HEK293T (cell line): ENCODE data around the gene PELI2.
A peak's percentile ranks its signal among the peaks of the same experiment; 100 is the strongest.

ENCODE experiments used
- CTCF ChIA-PET: fragments of 350-600 bp; formaldehyde crosslinking; extraction: SDS; loops from one replicate; lab custom pipeline; 2021; ENCODE audit warnings: antibody characterized with exemption, inconsistent platforms; lab: Yijun Ruan, JAX
- POLR2A ChIA-PET: fragments of 350-600 bp; formaldehyde crosslinking; extraction: SDS; loops from one replicate; lab custom pipeline; 2020; ENCODE audit warnings: antibody characterized with exemption, inconsistent platforms; lab: Yijun Ruan, JAX
- DNase-seq: peaks from one replicate; pipeline ENCODE4 v3.0.0; 2012; ENCODE audit warnings: mixed read lengths; ENCODE audit errors: extremely low spot score
- ARNT ChIP-seq: fragments of 450-650 bp; IDR thresholded peaks from 2 replicates; pipeline ENCODE4 v1.6.1; 2017; ENCODE audit warnings: mild to moderate bottlenecking
- BHLHE40 ChIP-seq: fragments of 450-650 bp; IDR thresholded peaks from 2 replicates; pipeline ENCODE4 v1.6.1; 2016; ENCODE audit warnings: mild to moderate bottlenecking, moderate library complexity, borderline replicate concordance
- CTBP1 ChIP-seq: fragments of 450-650 bp; IDR thresholded peaks from 2 replicates; pipeline ENCODE4 v1.6.1; 2016; ENCODE audit warnings: borderline replicate concordance
- ELF4 ChIP-seq: fragments of 450-650 bp; IDR thresholded peaks from 2 replicates; pipeline ENCODE4 v1.6.1; 2017; ENCODE audit warnings: antibody characterized with exemption
- FOXA1 ChIP-seq: fragments of 450-650 bp; IDR thresholded peaks from 2 replicates; pipeline ENCODE4 v1.6.1; 2016; ENCODE audit warnings: mild to moderate bottlenecking
- FOXK2 ChIP-seq: fragments of 450-650 bp; IDR thresholded peaks from 2 replicates; pipeline ENCODE4 v1.6.1; 2016; ENCODE audit warnings: mild to moderate bottlenecking
- FOXM1 ChIP-seq: fragments of 450-650 bp; IDR thresholded peaks from 2 replicates; pipeline ENCODE4 v1.6.1; 2017; ENCODE audit warnings: mild to moderate bottlenecking, borderline replicate concordance
- HDGF ChIP-seq: fragments of 450-650 bp; IDR thresholded peaks from 2 replicates; pipeline ENCODE4 v1.6.1; 2017; ENCODE audit warnings: antibody characterized with exemption, borderline replicate concordance
- L3MBTL2 ChIP-seq: fragments of 450-650 bp; conservative IDR thresholded peaks from 2 replicates; pipeline ENCODE4 v1.6.1; 2016; ENCODE audit warnings: mild to moderate bottlenecking
- LEF1 ChIP-seq: fragments of 450-650 bp; IDR thresholded peaks from 2 replicates; pipeline ENCODE4 v1.6.1; 2017; ENCODE audit warnings: mild to moderate bottlenecking, borderline replicate concordance
- NFRKB ChIP-seq: fragments of 450-650 bp; IDR thresholded peaks from 2 replicates; pipeline ENCODE4 v1.6.1; 2016; ENCODE audit warnings: mild to moderate bottlenecking, moderate library complexity
- PKNOX1 ChIP-seq: fragments of 450-650 bp; IDR thresholded peaks from 2 replicates; pipeline ENCODE4 v1.6.1; 2016
- SP1 ChIP-seq: fragments of 450-650 bp; IDR thresholded peaks from 2 replicates; pipeline ENCODE4 v1.6.1; 2017
- SUZ12 ChIP-seq: fragments of 450-650 bp; IDR thresholded peaks from 2 replicates; pipeline ENCODE4 v1.6.1; 2016; ENCODE audit warnings: mild to moderate bottlenecking
- TARDBP ChIP-seq: fragments of 450-650 bp; IDR thresholded peaks from 2 replicates; pipeline ENCODE4 v1.6.1; 2016
- ZNF384 ChIP-seq: fragments of 450-650 bp; IDR thresholded peaks from 2 replicates; pipeline ENCODE4 v1.6.1; 2016

The PELI2 gene

DNA sequence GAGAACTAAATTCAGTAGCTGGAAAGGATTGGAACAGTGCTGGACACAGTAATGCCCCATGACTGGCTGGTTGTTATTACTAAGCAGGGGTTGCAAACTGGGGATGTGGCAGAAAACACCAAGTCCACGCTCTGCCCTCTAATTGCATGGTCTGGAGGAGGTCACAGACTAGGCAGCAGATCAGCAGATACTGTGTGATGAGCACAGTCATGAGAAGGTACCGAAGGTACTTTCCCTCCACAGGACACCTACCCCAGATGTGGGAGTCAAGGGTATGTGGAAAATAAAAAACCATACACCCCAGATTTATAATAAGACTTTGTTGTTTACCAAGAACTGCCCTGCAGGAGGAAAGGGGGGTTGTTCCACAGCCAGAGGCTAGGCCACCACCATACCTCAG lies 175.3 kb downstream of the PELI2 start:
- CTCF ChIA-PET, result interaction anchor here (1.2 kb wide), 1 partner anchor 48 kb away, joined by 4 read pairs; no protein-coding TSS in a partner anchor
- no peak for TF ChIP-seq CTBP1
- TF ChIP-seq LEF1, result no peak
- no peak for TF ChIP-seq FOXM1
- TF ChIP-seq SP1, result no peak
- no peak for TF ChIP-seq TARDBP
- TF ChIP-seq ZNF384, result no peak
- no peak for TF ChIP-seq BHLHE40
- no peak for TF ChIP-seq SUZ12
- DNase-seq, result no peak
- POLR2A ChIA-PET, result no interaction called here

DNA sequence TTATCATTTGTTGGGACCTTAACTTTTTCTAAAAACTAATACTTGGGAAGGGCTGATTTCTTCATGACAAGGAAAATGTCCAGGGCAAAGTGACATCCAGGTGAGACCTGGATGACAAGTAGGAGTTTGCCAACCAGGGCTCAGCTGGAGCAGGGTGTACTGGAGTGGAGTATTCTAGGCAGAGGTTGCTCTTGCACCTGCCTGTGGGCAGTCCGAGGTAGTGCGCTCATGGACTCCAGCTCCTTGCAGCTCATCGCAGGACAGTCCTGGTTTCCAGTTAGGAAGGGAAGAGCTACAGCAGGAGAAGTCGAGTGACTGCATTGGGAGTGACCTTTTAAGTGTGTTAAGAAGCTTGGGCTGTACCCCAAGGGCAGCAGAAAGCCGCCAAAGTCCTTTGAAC lies 175.9 kb downstream of the PELI2 start:
- DNase-seq, result peak; percentile 56
- CTCF ChIA-PET, result no interaction called here
- TF ChIP-seq FOXA1, result no peak
- no peak for TF ChIP-seq CTBP1
- no peak for TF ChIP-seq ELF4
- POLR2A ChIA-PET, result no interaction called here

DNA sequence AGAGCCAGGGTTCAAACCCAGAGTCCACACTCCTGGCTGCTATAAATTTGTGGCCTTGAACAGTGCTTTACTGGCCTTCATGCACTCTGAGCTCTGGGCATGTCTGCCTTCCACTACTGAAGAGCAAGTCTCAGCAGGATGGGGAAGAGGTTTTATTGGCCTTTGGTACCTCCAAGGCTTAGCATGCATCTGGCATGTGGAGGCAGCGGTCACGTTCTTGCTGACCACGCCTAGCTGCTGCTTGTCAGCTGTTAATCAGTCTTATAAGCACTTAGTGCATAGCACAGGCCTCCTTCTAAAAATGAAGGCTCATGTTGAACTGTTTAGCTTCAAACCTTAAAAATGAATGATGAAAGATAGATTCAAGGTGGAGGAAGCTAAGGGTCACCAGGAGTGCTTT lies 177.5 kb downstream of the PELI2 start:
- CTCF ChIA-PET, result no interaction called here
- no peak for DNase-seq
- no peak for TF ChIP-seq ARNT
- no peak for TF ChIP-seq CTBP1
- no peak for TF ChIP-seq NFRKB
- TF ChIP-seq FOXA1, result no peak
- no peak for TF ChIP-seq PKNOX1
- no peak for TF ChIP-seq LEF1
- TF ChIP-seq HDGF, result no peak
- no peak for TF ChIP-seq SP1
- POLR2A ChIA-PET, result no interaction called here

GRCh38 chr14:56297449-56297848 lies 179.2 kb downstream of the PELI2 start:
- ChIA-PET CTCF (no interaction called here), POLR2A (no interaction called here)

GRCh38 chr14:56299306-56299984 lies 181.2 kb downstream of the PELI2 start:
- ChIA-PET POLR2A (no interaction called here), CTCF (no interaction called here)
- TF ChIP-seq ARNT, result no peak
- TF ChIP-seq HDGF, result no peak
- no peak for TF ChIP-seq FOXA1
- TF ChIP-seq NFRKB, result no peak
- no peak for TF ChIP-seq L3MBTL2
- TF ChIP-seq CTBP1, result no peak
- TF ChIP-seq FOXM1, result no peak
- TF ChIP-seq ELF4, result no peak
- no peak for DNase-seq

More at GRCh38 chr14:56297449-56297848, 179.2 kb downstream of the PELI2 start:
- DNase-seq, result no peak
- TF ChIP-seq ARNT (no peak), FOXM1 (no peak), FOXK2 (no peak), PKNOX1 (no peak)

- ChIA-PET CTCF (no interaction called here), POLR2A (no interaction called here)
- no peak for DNase-seq
- no peak for TF ChIP-seq L3MBTL2
- no peak for TF ChIP-seq BHLHE40
Observed at GRCh38 chr14:56300495-56300894, 182.3 kb downstream of the PELI2 start.

DNA sequence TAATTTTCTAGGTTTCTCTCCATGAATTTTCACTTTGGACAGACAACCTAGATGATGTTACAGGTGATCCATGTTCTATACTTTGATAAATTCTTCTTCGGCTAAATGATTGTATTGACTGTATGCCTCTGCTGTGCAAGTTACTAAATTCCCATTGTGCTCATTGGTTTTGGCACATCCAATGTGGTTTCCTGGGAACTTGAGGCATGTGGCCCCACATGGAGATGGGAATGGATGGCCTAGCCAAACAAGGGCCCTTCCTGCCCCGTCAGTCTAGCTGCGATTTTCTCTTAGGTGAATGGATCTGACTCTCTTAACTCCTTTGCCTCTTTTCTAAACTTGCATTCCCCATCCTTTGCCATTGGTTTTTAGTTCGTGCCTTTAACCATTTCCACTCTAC lies 186.2 kb downstream of the PELI2 start:
- no peak for TF ChIP-seq FOXA1
- TF ChIP-seq FOXM1, result no peak
- TF ChIP-seq SUZ12, result no peak
- TF ChIP-seq BHLHE40, result no peak
- TF ChIP-seq ZNF384, result no peak
- POLR2A ChIA-PET, result no interaction called here
- no peak for DNase-seq

GRCh38 chr14:56309198-56309597 lies 191.0 kb downstream of the PELI2 start:
- TF ChIP-seq ELF4 (no peak), L3MBTL2 (no peak), ARNT (no peak), TARDBP (no peak), FOXM1 (no peak), FOXK2 (no peak), FOXA1 (no peak), CTBP1 (no peak), BHLHE40 (no peak), LEF1 (no peak), PKNOX1 (no peak), HDGF (no peak), SUZ12 (no peak), ZNF384 (no peak)
- ChIA-PET CTCF (no interaction called here), POLR2A (no interaction called here)
- no peak for DNase-seq

More for the DNA sequence above, 186.2 kb downstream of the PELI2 start:
- CTCF ChIA-PET, result no interaction called here
